ENCODE measurements around the gene AJAP1.

GRCh38 chr1:4624141-4624715 is 30.2 kb upstream of the AJAP1 start:
- TF ChIP-seq CTCF (IDR thresholded peaks at IDR 0.05), result no peak
- no peak for TF ChIP-seq POLR2A (IDR thresholded peaks at IDR 0.05)

All from testis (tissue), 2 donors.